NCI-H748 (cell line): ENCODE results near the gene THAP12.

ENCODE experiments used
- DNase-seq: peaks from one replicate; lab custom pipeline; 2025; ENCODE audit not compliant: unreplicated experiment; lab: John Stamatoyannopoulos, UW

THAP12 gene

GRCh38 chr11:76307978-76308747 lies 72.8 kb downstream of the THAP12 start:
- DNase-seq: no peak

- no peak for DNase-seq
These were observed 73.5 kb downstream of the THAP12 start for GRCh38 chr11:76307396-76307795.

GRCh38 chr11:76303399-76303798 lies 77.5 kb downstream of the THAP12 start:
- DNase-seq: no peak

- no peak for DNase-seq
These were observed 77.9 kb downstream of the THAP12 start for GRCh38 chr11:76302996-76303395.
